GM18502 (cell line): ENCODE measurements around the gene LRRC8A.
"Not testable (repeated sequence)": the region's sequence is repeated elsewhere in the genome, so short reads cannot be mapped to it uniquely, and the experiment has no call there.

Experiments
- ATAC-seq: cut with Tn5 transposase; IDR thresholded peaks from one replicate; pipeline ENCODE4 v1.9.1; 2021; ENCODE audit warnings: mild to moderate bottlenecking; ENCODE audit not compliant: unreplicated experiment, poor library complexity

The LRRC8A gene

GRCh38 chr9:128881884-128882676, at the start of gene LRRC8A, which contains the start of gene KYAT1:
TSS of gene LRRC8A (plus strand) at chr9:128882133. CDS start at chr9:128907165, 25,032 bp downstream.
TSS of gene KYAT1 (minus strand) at chr9:128881950. CDS start at chr9:128845405, 36,545 bp downstream.
- peak; percentile 85 for ATAC-seq

- no peak for ATAC-seq
Observed at GRCh38 chr9:128833696-128834095, 48.2 kb upstream of the LRRC8A start.

GRCh38 chr9:128835246-128836210, 46.4 kb upstream of the LRRC8A start:
- no peak for ATAC-seq

- ATAC-seq: no peak
Observed at GRCh38 chr9:128836509-128837145, 45.3 kb upstream of the LRRC8A start.

DNA sequence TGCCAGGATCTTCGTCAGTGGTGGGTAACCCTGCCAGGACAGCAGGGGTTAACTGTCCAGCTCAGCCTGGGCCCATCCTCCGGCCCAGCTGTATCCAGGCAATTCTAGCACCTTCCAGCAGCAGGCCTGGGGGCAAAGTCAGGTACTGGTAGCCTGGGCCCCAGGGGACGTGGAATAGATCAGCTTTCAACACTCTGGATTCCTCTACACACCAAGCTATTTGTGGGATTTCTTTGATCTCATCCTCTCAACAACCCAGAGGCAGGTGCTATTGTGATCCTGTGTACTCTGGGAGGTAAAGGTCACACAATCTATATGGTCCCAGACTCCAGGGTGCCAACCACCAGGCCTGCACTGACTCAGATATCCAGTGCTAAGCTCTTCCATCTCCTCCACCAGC, 43.6 kb upstream of the LRRC8A start:
- ATAC-seq: no peak

GRCh38 chr9:128840524-128840923, 41.4 kb upstream of the LRRC8A start:
- ATAC-seq: no peak

GRCh38 chr9:128841694-128842492, 40.0 kb upstream of the LRRC8A start:
- no peak for ATAC-seq

DNA sequence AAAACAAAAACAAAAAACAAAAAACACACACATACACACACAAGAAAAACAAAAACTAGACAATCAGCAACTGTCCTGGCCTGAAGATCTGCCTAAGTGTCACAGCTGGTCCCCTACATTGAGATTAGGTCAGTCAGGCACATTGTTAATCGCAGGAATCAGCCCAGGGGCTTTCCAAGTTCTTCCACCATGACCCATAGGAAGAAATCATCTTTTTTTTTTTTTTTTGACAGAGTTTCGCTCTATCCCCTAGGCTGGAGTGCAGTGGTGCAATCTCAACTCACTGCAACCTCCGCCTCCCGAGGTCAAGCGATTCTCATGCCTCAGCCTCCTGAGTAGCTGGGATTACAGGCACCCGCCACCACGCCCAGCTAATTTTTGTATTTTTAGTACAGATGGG, 38.8 kb upstream of the LRRC8A start:
- not testable (repeated sequence) for ATAC-seq

GRCh38 chr9:128845186-128845931, 36.6 kb upstream of the LRRC8A start:
- ATAC-seq: no peak

- no peak for ATAC-seq
Observed at GRCh38 chr9:128846680-128847030, 35.3 kb upstream of the LRRC8A start.

DNA sequence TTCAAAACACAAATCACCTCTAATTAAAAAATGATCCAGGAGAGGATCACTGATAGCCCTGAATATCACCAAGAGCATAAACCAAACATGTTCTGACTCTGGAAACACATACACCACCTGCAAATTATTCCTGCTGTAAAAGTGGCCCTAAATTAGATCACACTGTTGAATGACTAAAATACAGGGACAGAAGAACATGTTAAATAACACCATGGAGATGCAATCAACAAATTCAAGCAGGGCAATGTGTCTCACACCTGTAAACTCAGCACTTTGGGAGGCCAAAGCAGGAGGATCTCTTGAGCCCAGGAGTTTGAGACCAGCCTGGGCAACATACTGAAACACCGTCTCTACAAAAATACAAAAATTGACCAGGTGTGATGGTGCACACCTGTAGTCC, 34.1 kb upstream of the LRRC8A start:
- no peak for ATAC-seq

DNA sequence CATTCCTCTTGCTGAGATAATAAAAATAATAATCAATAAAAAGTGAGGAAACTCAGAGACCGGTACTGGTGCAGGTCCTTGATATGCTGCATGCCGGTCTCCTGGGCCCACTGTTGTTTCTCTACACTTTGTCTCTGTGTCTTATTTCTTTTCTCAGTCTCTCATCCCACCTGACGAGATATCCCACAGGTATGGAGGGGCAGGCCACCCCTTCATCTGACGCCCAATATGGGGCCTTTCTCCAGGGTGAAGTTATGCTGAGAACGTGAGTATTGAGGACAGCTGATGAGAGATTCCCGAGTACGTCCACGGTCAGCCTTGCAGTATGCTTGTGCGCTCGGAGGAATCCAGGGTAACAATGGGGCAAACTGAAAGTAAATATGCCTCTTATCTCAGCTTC, 30.9 kb upstream of the LRRC8A start:
- not testable (repeated sequence) for ATAC-seq

GRCh38 chr9:128851779-128852600, 29.9 kb upstream of the LRRC8A start:
- ATAC-seq: not testable (repeated sequence)

GRCh38 chr9:128852646-128853045, 29.3 kb upstream of the LRRC8A start:
- not testable (repeated sequence) for ATAC-seq

GRCh38 chr9:128854454-128854853, 27.5 kb upstream of the LRRC8A start:
- not testable (repeated sequence) for ATAC-seq

- not testable (repeated sequence) for ATAC-seq
Observed at GRCh38 chr9:128858476-128858875, 23.5 kb upstream of the LRRC8A start.

GRCh38 chr9:128860937-128861336, 21.0 kb upstream of the LRRC8A start:
- ATAC-seq: no peak

DNA sequence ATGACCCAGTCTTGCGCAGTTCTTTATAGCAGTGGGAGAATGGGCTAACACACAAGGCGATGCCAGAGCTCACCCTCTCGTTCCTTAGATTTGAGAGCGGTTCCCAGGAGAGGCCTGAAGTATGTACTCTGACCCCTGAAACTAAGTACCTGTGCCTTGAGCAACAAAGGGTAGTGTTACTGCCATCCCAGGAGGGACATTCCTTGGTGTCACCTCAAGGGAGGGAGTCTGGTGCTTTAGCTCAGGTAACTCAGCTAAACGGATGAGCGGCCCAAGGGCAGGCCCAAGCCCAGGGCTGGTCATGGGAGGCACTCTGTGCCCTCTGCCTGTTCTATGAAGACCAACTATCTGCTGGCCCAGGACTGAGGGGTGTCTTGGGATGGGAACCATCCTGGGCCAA, 20.4 kb upstream of the LRRC8A start:
- ATAC-seq: no peak
